Keratinocyte (primary cell): ENCODE measurements around the gene CCDC141.

Source experiments
- CTCF ChIP-seq, 3 experiments: IDR thresholded peaks in 1 of 3; conservative IDR thresholded peaks in 1 of 3; optimal IDR thresholded peaks in 1 of 3; 2 replicates in 2 of 3; 3 replicates in 1 of 3; pipeline versions ENCODE3 to v1.5.1; 2011; ENCODE audit warnings: low read length in 3 of 3, mild to moderate bottlenecking in 3 of 3, moderate library complexity in 2 of 3, control low read depth in 1 of 3, inconsistent platforms in 1 of 3; ENCODE audit not compliant: insufficient read depth in 2 of 3; ENCODE audit errors: extremely low read depth in 1 of 3
- EZH2 ChIP-seq: IDR thresholded peaks from one replicate; pipeline ENCODE4 v1.6.1; 2012; ENCODE audit warnings: inconsistent platforms, mild to moderate bottlenecking, low read length, moderate library complexity

GRCh38 chr2:178870703-178871102 is 179.2 kb downstream of the CCDC141 start:
- TF ChIP-seq CTCF (optimal IDR thresholded peaks at IDR 0.05 in 1 of 3, IDR thresholded peaks at IDR 0.05 in 1 of 3, conservative IDR thresholded peaks at IDR 0.05 in 1 of 3; ENCODE audit: extremely low read depth in 1 of 3, insufficient read depth in 2 of 3, low read length in 3 of 3) (no peak), EZH2 (no peak)
